AG10803 (cell line): ENCODE measurements around the gene BNIP1.

Source experiments
- DNase-seq: peaks from one replicate; pipeline ENCODE4 v3.0.0; 2010; ENCODE audit warnings: low read depth
- H3K4me3 ChIP-seq: 2 replicates; pipeline ENCODE4 v1.5.1; 2011; ENCODE audit warnings: mild to moderate bottlenecking, low read length, control low read depth
- TF ChIP-seq, protein P1 (sequence below): conservative IDR thresholded peaks from 2 replicates; pipeline ENCODE4 v1.5.1; 2011; ENCODE audit warnings: mild to moderate bottlenecking, low read length, control low read depth, inconsistent platforms

Gene BNIP1

DNA sequence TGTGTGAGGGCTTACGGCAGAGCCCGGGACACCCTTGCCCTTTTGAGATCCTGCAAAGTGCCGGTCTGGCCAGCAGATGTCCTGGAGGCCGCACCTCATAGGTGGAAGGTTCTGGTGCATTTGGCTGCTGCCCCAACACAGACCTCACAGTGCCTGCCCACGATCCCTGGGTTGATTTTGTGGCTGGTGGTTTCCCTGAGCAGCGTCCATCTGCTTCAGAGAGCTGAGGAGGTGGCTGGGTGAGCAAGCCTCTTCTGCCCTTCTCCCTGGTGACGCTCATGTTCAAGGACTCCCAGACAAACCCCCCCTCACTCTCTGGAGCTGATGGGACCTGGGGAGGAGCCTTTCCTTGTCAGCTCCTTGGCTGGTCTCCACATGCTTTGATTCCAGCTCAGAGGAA is 18.9 kb downstream of the BNIP1 start:
- TF ChIP-seq, protein P1, sequence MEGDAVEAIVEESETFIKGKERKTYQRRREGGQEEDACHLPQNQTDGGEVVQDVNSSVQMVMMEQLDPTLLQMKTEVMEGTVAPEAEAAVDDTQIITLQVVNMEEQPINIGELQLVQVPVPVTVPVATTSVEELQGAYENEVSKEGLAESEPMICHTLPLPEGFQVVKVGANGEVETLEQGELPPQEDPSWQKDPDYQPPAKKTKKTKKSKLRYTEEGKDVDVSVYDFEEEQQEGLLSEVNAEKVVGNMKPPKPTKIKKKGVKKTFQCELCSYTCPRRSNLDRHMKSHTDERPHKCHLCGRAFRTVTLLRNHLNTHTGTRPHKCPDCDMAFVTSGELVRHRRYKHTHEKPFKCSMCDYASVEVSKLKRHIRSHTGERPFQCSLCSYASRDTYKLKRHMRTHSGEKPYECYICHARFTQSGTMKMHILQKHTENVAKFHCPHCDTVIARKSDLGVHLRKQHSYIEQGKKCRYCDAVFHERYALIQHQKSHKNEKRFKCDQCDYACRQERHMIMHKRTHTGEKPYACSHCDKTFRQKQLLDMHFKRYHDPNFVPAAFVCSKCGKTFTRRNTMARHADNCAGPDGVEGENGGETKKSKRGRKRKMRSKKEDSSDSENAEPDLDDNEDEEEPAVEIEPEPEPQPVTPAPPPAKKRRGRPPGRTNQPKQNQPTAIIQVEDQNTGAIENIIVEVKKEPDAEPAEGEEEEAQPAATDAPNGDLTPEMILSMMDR: no peak

DNA sequence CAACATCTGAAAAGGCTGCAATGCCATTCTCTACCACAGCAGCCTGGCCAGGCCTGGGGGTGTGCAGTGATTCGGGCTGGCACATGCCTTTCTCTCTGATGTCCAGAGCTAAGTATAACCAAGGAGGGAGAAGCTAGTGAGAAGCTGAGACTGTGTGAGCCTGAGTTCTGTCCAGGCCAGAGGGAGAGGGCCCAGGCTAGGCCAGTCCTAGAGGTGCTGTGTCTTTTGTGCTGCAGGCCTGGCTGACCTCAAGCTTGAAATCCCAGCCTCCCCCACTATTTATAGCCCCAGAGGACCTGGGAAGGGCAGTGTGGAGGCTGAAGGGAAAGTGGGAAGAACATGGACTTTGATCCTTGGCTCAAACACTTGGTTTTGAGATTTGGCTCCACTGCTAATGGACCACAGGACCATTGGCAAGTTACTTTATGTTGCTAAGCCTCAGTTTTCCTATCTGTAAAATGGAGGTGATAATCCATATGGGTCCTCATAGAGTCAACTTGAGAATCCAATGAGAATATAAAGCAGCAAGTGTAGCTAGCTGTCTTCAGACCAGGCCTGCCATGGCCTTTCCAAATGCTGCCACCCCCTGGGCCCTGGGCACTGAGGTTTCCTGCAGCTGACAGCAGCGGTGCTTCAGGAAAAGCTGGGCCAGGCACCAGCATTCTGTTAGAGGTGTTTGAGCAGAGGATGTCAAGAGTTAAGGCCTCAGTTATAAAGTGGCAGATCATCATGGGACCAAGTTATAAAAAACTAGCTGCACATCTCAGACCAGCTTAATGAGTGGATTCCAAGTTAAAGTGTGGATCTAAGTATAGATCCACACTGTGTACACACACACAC is 21.1 kb downstream of the BNIP1 start:
- TF ChIP-seq, protein P1: no peak
- no peak for DNase-seq
- H3K4me3 ChIP-seq: no peak overlapping the region

More for the DNA sequence above, 18.9 kb downstream of the BNIP1 start:
- H3K4me3 ChIP-seq: no peak overlapping the region
- DNase-seq: no peak

DNA sequence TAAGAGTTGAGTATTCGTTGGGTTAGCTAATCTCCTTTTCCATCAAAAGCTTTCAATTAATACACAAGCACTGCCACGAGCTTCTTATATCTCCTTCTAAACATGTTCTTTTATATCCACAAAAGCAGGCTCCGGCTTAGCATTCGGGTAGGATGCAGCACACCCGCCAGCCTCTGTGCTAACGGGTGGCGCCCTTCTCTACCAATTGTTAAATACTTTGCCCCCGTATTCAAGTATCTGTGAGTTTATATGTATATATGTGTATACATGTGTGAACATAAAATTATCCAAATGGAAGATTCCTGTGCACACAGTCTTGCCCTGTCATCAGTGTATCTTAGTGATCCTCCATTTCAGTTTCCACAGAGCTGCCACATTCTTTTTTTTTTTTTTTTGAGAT is 27.8 kb downstream of the BNIP1 start:
- H3K4me3 ChIP-seq: no peak overlapping the region
- TF ChIP-seq, protein P1: no peak
- DNase-seq: no peak

DNA sequence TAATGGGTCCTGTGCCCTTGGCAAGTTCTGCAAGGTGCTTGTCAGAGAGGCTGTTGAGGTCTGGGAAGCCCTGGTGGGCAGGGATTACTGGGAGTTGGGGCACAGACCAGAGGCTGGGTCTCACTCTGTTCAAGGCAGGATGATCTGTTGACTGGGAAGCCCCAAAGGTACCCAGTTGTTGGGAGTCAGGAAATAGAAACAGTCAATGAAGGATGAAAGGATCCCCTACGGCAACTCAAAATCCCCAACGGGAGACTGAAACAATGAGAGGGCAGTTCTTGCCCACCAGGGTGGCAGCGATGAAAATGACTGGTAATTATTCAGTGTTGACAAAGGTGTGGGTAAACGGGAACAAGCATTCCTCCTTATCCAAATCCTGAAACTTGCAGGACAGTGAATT is 31.2 kb downstream of the BNIP1 start:
- H3K4me3 ChIP-seq: no peak overlapping the region
- TF ChIP-seq, protein P1: no peak
- DNase-seq: no peak

DNA sequence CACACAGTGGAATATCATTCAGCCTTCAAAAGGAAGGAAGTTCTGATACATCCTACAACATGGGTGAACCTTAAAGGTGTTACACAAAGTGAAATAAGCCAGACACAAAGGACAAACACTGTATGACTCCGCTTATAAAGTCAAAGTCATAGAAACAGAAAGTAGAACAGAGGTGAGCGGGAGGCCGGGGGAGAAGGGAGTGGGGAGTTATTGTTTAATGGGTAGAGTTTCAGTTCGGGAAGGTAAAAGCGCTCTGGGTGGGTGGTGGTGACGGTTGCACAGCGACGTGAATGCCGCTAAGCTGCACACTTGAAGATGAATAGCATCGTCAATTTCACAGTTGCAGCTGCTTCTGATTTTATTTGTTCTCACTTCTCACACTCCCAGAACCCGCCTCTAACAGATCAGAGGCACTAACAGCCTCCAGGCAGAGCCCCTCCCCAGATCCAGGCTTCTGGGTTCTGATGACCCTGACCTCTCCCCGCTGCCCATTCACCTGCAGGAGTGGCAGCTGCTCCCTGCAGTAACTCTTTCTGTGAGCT is 34.1 kb downstream of the BNIP1 start:
- TF ChIP-seq, protein P1: no peak
- H3K4me3 ChIP-seq: no peak overlapping the region
- DNase-seq: no peak

DNA sequence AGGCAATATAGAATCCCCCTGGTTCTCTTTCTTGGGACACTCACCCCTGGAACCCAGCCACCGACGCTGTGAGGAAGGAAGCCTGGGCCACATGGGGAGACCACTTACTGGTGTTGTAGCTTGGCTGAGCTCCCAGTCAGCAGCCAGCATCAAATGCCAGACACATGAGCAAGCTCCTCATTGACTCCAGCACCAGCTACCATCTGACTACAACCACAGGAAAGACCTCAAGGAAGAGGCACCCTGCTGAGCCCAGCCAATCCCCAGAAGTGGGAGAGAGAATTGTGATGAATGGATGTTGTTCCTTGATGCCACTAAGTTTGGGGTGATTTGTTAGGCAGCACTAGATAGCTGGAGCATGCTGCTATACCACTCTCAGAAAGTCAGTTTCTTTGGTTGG is 36.0 kb downstream of the BNIP1 start:
- TF ChIP-seq, protein P1: no peak
- H3K4me3 ChIP-seq: no peak overlapping the region
- no peak for DNase-seq
